ENCODE measurements around the gene PLA2G4B.

PLA2G4B gene

GRCh38 chr15:41872166-41872747 lies 33.6 kb downstream of the PLA2G4B start:
- no peak overlapping the region for H3K4me3 ChIP-seq (ENCODE audit: low read depth, low read length)
- no peak for TF ChIP-seq CTCF (IDR thresholded peaks at IDR 0.05; ENCODE audit: low read depth, low read length)

GRCh38 chr15:41873711-41874110 lies 35.1 kb downstream of the PLA2G4B start:
- no peak for TF ChIP-seq CTCF (IDR thresholded peaks at IDR 0.05; ENCODE audit: low read depth, low read length)
- no peak overlapping the region for H3K4me3 ChIP-seq (ENCODE audit: low read depth, low read length)

- H3K4me3 ChIP-seq (ENCODE audit: low read depth, low read length): no peak overlapping the region
- TF ChIP-seq CTCF (IDR thresholded peaks at IDR 0.05; ENCODE audit: low read depth, low read length): no peak
Observed at GRCh38 chr15:41874736-41875135, 36.1 kb downstream of the PLA2G4B start.

- TF ChIP-seq CTCF (IDR thresholded peaks at IDR 0.05; ENCODE audit: low read depth, low read length): no peak
- H3K4me3 ChIP-seq (ENCODE audit: low read depth, low read length): no peak overlapping the region
Observed at GRCh38 chr15:41876007-41876406, 37.4 kb downstream of the PLA2G4B start.

- H3K4me3 ChIP-seq (ENCODE audit: low read depth, low read length): no peak overlapping the region
- no peak for TF ChIP-seq CTCF (IDR thresholded peaks at IDR 0.05; ENCODE audit: low read depth, low read length)
Observed at GRCh38 chr15:41876689-41877088, 38.0 kb downstream of the PLA2G4B start.

- no peak for TF ChIP-seq CTCF (IDR thresholded peaks at IDR 0.05; ENCODE audit: low read depth, low read length)
- no peak overlapping the region for H3K4me3 ChIP-seq (ENCODE audit: low read depth, low read length)
Observed at GRCh38 chr15:41877631-41878354, 39.1 kb downstream of the PLA2G4B start.

GRCh38 chr15:41878355-41878699 lies 39.7 kb downstream of the PLA2G4B start:
- H3K4me3 ChIP-seq (ENCODE audit: low read depth, low read length): no peak overlapping the region
- no peak for TF ChIP-seq CTCF (IDR thresholded peaks at IDR 0.05; ENCODE audit: low read depth, low read length)
